Hippocampal formation (tissue), 2 donors: Measurements from ENCODE around the gene CCDC127.
"Not testable (repeated sequence)": the region's sequence is repeated elsewhere in the genome, so short reads cannot be mapped to it uniquely, and the experiment has no call there.

Experiments used
- DNase-seq, 2 donors: peaks; one replicate each; lab custom pipeline; 2025; lab: John Stamatoyannopoulos, UW

Gene CCDC127

GRCh38 chr5:172421-172820 is 45.5 kb downstream of the CCDC127 start:
- no peak for DNase-seq

DNA sequence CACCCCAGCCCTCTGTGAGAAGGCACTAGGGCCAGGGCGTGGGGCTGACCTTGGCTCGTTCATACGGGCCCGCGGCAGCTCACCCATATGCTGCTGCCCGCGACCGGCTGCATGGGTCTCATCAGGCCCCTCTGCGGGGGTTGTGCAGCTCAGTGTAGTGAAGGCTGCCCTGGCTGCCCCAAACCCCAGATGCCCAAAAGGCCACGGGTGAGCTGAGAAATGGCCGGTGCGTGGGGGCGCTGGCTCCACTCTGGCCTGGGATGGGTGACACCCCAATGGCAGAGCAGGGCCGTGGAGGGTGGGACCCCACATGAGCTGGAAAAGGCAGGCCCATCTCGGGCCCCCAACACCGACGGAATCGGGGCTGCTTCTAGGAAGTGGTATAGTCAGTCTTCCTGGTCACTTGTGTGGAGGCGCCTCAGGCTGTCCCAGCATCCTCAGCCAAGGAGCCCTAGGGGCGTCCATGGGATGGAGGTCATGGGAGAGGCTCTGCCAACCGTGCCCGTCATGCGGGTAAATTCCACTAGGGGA is 46.1 kb downstream of the CCDC127 start:
- DNase-seq, result no peak

DNA sequence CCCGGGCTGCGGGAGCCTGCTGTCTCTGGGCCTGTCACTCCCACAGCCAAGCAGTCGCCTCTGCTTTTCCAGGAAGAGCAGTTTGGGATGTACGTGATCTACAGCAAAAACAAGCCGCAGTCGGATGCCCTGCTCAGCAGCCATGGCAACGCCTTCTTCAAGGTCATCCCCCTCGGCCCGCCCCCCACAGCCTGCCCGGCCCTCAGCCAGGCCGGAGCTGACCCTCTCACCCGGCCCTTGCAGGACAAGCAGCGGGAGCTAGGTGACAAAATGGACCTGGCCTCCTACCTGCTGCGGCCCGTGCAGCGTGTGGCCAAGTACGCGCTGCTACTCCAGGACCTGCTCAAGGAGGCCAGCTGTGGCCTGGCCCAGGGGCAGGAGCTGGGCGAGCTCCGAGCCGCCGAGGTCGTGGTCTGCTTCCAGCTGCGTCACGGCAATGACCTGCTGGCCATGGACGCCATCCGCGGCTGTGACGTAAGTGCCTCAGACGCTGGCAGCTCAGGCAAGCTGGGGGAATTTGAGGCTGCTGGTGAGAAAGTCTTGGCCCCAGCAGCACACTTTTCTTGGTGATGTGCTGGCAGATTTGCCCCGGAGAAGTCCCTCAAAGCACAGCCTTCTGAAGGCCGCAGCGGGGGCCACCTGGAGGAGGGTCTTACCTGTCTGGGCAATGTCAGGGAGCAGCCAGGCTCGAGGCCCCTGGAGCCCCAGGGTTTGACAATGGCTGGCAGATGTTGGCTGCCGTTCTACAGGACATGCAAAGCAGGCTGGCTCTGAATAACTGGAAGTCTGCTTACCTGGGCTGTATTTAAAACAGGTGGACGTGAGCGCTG is 46.8 kb downstream of the CCDC127 start:
- DNase-seq, result no peak

GRCh38 chr5:169728-170094 is 48.2 kb downstream of the CCDC127 start:
- DNase-seq, result no peak

DNA sequence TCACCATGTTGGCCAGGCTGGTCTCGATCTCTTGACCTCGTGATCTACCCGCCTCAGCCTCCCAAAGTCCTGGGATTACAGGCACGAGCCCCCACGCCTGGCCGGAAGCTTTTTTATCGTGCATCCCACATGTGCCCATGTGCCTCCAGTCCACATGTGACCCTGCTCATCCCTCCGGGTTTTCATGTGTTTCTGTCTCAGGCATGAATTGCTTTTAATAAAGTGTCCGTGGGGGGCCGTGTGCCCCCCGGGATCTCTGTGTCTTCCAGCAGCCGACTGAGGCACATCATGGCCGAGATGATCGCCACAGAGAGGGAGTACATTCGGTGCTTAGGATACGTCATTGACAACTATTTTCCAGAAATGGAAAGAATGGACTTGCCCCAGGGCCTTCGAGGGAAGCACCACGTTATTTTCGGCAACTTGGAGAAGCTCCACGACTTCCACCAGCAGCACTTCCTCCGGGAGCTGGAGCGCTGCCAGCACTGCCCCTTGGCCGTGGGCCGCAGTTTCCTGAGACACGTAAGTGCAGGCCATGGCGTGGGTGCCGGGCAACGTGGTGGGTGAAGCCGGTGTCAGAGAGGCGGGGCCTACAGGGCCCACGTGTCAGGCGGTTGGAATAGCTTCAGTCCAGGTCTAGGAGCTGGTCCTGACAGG is 48.8 kb downstream of the CCDC127 start:
- DNase-seq, result no peak

DNA sequence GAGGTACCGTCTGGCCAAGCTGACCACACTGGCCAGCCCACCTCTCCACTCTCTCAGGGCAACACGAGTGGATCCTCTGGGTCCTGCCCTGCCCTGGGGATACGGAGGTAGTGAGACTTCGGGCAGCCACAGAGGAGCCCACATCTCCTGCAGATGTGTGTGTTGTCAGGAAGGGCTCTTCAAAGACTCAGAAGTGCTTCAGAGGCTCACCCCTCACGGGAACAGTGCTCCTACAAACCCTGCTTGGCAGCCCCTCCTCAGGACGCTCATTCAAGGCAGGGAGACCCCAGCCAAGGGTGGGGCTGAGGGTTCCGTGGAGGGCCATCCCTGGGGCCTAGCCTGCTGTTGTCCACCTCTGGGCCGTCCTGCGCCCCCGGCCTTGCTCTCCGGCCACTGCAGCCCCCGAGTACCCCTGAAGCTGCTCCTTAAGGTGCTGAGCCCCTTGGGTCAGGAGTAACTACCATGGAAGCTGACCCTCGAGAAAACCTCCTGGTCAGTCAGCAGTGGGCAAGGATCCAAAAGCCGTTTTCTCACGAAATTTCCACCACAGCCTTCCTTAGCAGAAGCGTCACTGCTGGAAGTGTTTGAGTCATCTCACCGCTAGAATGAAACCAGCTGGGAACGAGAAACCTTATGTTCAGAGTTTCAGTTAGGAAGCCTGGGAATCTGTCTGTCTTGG is 49.8 kb downstream of the CCDC127 start:
- DNase-seq, result no peak

- DNase-seq, result no peak
Measured at GRCh38 chr5:167511-167910, 50.4 kb downstream of the CCDC127 start.

DNA sequence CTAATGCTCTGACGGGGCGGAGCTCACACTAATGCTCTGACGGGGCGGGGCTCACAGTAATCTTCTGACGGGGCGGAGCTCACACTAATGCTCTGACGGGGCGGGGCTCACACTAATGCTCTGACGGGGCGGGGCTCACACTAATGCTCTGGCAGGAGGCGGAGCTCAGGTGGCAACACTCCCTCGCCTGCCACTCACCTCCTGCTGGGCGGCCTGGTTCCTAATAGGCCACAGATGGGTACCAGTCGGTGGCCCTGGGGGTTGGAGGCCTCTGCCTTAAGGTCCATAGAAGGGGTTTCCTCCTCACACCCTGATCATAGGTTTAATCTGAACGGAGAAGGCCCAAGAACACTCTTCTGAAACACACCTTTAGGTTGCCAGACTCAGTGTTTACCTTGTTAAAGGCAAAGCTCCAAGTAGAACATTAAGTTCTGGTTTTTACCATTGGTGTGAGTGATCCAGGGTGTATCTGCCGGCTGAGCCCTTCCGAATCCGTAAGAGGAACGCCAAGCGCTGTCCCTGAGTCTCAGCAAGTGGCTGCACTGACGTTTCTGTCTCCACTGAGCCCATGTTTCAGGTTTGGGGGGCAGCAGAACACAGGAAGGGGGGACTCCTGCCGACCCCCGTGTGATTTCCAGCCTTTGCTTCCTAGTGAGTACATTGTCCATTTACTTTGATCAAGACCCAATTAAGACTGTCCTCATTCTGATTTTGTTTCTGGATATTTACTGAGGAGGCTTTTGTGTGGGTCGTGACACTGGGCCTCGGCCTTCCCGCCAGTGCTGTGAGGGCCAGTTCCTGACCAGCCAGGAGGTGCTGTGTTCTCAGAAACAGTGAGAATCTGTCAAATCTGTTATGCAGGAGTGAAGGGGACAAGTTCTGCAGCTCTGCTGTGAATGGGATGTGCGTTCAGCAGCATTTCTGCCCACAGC is 51.2 kb downstream of the CCDC127 start:
- DNase-seq, result no peak

- DNase-seq, result not testable (repeated sequence)
Measured at GRCh38 chr5:164783-165182, 53.2 kb downstream of the CCDC127 start.

GRCh38 chr5:164244-164643 is 53.7 kb downstream of the CCDC127 start:
- no peak for DNase-seq

GRCh38 chr5:163841-164240 is 54.1 kb downstream of the CCDC127 start:
- no peak for DNase-seq

DNA sequence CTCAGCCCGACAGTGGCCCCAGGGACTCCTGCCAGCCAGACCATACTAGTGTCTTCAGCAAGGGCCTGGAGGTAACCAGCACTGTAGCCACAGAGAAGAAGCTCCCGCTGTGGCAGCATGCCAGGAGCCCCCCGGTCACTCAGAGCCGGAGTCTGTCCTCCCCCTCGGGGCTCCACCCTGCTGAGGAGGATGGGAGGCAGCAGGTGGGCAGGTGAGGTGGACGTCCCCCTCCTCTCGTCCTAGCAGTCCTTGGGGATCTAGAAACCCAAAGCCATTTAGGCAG is 54.7 kb downstream of the CCDC127 start:
- no peak for DNase-seq

DNA sequence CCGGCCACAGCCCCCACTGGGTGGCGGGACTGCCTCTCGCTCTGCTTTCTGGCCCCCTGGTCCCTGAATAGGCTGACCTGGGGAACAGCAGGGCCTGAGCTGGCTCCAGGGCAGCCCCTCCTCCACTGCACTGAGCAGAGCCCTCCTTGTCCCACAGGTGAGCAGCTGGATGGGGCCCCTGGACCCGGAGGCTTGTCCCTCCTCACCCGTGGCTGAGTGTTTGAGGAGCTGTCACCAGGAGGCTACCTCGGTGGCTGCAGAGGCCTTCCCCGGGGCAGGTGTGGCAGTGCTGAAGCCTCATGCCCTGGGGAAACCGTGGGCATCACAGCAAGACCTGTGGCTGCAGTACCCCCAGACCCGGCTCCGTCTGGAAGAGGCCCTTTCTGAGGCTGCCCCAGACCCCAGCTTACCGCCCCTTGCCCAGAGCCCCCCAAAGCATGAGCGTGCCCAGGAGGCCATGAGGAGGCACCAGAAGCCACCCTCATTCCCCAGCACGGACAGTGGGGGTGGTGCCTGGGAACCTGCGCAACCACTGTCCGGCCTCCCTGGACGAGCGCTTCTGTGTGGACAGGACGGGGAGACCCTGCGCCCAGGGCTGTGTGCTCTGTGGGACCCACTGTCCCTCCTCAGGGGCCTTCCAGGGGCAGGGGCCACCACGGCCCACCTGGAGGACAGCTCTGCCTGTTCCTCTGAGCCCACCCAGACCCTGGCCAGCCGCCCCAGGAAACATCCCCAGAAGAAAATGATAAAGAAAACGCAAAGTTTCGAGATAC is 55.2 kb downstream of the CCDC127 start:
- DNase-seq, result no peak

DNA sequence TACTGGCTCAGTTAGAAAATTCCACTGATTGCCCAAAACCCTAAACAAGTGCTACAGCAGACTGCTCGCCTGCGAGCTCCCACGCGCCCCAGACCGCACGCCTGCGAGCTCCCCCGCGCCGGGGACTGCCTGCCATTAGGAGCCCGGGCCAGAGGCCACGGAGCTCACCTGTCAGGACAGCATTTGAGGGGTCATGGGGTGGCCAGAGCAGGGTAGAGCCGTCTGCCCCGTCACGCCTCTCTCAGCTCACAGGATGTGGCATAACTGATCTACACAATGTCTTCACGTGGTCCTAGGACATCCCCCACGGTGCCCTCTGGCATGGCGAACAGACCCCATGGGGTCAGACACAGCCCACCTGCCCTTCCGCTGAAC is 55.8 kb downstream of the CCDC127 start:
- DNase-seq, result no peak

- DNase-seq, result no peak
Measured at GRCh38 chr5:161803-162110, 56.2 kb downstream of the CCDC127 start.

- DNase-seq, result no peak
Measured at GRCh38 chr5:160921-161802, 56.8 kb downstream of the CCDC127 start.

- no peak for DNase-seq
Measured at GRCh38 chr5:160173-160510, 57.8 kb downstream of the CCDC127 start.

DNA sequence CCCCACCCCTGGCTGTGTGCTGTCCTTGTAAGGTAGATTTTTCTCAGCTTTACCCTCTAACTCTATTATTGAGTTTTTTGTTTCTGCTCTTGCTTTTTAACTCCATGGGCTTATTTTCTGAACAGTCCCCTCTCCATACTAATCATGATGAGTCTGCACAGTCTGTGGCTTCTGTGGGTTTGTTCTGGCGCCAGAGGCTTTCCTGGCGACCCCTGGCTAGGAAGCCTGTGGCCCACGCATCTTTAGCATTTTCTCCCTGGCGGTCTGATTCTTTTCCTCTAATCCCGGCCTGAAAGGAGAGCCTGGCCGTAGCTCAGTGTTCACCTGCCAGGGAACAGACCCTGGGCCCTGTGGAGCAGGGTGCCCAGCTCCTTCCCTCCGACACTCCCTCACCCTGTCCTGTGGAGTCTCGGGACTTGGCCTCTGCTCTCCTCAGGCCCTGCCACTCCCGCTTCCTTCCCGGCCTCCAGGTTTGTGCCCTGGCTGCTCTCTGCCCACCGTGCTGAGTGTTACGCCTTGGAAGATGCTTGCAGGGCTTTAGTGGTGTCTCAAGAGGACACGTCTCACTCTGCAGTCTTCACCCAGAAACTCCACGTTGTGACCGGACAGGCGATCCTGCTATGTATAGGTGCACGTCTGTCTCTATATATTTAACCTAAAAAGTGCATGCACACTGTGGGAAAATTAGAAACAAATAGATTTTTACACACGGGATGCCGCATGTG is 58.3 kb downstream of the CCDC127 start:
- no peak for DNase-seq

DNA sequence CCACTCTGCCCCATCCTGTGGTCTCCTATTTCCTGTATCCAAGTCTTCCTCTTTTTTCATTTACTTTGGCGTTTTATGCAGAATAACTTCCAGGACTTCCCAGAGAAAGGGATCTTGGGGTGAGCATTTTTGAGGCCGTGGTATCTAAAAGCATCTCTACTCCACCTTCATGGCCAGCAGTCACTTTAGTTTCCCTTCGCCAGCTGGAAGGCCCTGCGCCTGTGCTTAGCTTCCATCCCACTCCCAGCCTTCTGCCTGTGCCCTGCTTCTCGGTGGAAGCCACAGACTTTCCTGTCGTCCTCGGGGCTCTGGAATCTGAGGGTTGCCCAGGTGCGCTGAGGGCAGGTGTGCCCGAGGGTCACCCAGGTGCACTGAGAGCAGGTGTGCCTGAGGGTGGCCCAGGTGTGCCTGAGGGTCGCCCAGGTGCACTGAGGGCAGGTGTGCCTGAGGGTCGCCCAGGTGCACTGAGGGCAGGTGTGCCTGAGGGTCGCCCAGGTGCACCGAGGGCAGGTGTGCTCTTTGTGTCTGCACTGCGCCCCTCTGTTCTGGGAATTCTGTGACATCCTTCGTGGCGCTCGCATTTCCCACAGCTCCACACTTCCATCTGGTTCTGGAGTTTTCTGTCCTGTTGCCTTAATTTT is 59.0 kb downstream of the CCDC127 start:
- no peak for DNase-seq
